Measurements from ENCODE around the gene LIMK2.
A peak's percentile ranks its signal among the peaks of the same experiment; 100 is the strongest.

The LIMK2 gene

DNA sequence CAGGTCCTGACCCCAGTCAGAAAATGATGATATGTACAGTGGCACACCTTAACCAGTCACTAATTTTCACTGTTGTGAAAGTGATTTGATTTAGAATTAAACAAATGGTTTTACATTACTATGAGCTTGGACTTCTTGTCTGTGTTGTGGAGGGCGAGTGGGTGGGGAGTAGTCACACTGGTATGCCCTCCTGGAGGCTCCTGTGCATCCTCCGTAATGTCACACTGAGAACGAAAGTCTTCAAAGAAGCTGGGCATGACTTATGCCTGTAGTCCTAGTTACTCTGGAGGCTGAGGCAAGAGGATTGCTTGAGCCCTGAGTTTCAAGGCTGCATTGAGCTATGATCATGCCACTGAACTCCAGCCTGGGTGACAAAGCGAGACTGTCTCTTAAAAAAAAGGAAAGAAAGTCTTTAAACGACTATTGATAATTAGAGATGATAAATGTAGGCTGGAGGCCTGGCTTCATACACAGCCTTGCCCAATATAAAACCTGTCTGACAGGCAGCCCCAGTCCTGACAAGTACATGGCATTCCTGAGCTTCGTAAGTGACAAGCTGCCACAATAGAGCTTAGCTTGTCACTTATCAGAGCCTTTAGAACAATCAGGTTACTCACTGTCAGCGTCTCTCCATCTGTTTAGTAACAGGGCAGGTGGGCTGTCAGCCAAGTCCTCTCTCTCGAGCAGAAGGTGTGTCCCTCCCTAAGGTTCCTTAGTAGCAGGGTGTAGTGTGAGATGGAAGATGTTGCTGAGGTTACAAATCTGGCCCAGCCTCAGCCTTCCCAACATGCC lies 5.0 kb upstream of the LIMK2 start:
- H3K36me3 ChIP-seq (ENCODE audit: low read depth): peaks cover 8% of the 10 kb centered on the region; the same call in 1 of the 2 replicates
- H3K27me3 ChIP-seq (ENCODE audit: insufficient read depth, poor library complexity, severe bottlenecking): no peaks in the 10 kb centered on the region
- DNase-seq (ENCODE audit: low spot score): no peak
- no peak overlapping the region for H3K4me3 ChIP-seq (ENCODE audit: severe bottlenecking)
- ATAC-seq (ENCODE audit: low read depth): peak; percentile 59
- H3K9me3 ChIP-seq (ENCODE audit: severe bottlenecking): no peaks in the 10 kb centered on the region
- TF ChIP-seq, protein P1, sequence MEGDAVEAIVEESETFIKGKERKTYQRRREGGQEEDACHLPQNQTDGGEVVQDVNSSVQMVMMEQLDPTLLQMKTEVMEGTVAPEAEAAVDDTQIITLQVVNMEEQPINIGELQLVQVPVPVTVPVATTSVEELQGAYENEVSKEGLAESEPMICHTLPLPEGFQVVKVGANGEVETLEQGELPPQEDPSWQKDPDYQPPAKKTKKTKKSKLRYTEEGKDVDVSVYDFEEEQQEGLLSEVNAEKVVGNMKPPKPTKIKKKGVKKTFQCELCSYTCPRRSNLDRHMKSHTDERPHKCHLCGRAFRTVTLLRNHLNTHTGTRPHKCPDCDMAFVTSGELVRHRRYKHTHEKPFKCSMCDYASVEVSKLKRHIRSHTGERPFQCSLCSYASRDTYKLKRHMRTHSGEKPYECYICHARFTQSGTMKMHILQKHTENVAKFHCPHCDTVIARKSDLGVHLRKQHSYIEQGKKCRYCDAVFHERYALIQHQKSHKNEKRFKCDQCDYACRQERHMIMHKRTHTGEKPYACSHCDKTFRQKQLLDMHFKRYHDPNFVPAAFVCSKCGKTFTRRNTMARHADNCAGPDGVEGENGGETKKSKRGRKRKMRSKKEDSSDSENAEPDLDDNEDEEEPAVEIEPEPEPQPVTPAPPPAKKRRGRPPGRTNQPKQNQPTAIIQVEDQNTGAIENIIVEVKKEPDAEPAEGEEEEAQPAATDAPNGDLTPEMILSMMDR (IDR thresholded peaks at IDR 0.05; ENCODE audit: poor library complexity, severe bottlenecking): no peak
- H3K27ac ChIP-seq (ENCODE audit: poor library complexity, severe bottlenecking): peak overlapping the region; percentile 46
- peaks cover 21% of the 10 kb centered on the region for H3K4me1 ChIP-seq (ENCODE audit: insufficient read depth, poor library complexity, severe bottlenecking)

DNA sequence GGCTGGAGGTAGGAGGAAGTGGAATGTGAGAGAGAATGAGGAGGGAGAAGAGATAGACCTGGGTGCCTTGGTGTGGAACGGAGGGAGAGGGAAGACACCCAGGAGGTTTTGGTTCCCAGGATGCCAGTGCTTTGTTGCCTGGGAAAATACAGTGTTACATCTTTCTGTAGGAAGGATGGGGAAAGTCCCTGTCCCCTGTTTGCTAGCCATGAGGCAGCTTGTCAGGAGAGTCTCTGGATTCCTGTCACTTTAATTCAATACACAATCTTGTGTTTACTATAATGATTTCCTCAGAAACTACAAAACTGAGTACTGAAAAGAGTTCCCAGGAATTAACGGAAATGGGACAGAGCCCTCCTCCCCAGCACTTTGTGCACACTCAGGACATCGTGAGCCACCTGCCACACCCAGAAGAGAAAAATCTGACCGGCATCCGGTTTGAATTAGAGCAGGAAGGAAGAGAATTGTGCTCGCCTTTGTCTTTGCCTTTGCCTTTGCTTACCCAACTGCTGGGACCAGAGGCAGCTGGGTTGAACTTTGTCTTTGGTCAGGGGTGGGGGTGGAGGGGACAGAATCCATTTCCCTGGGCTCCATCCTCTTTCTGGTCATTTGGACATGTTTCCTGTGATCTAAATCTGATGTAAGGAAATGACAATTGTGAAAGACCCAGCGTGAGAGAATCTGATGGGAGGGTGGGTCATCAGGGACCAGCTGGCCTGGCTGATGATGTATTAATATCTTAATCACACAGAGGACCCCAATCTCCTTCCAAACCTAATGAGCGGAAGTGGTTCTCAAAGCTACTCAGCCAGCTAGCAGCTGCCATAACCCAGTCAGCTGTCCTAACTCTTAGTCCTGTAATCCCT lies 1.3 kb upstream of the LIMK2 start:
- Histone ChIP-seq H3K27me3 (ENCODE audit: insufficient read depth, poor library complexity, severe bottlenecking) (no peaks in the 10 kb centered on the region), H3K36me3 (ENCODE audit: low read depth) (peaks cover 11% of the 10 kb centered on the region), H3K4me3 (ENCODE audit: severe bottlenecking) (no peak overlapping the region), H3K4me1 (ENCODE audit: insufficient read depth, poor library complexity, severe bottlenecking) (peaks cover 21% of the 10 kb centered on the region), H3K27ac (ENCODE audit: poor library complexity, severe bottlenecking) (peak overlapping the region; percentile 57), H3K9me3 (ENCODE audit: severe bottlenecking) (no peaks in the 10 kb centered on the region)
- DNase-seq (ENCODE audit: low spot score) (no peak), ATAC-seq (ENCODE audit: low read depth) (no peak)
- TF ChIP-seq, protein P1 (IDR thresholded peaks at IDR 0.05; ENCODE audit: poor library complexity, severe bottlenecking): no peak

DNA sequence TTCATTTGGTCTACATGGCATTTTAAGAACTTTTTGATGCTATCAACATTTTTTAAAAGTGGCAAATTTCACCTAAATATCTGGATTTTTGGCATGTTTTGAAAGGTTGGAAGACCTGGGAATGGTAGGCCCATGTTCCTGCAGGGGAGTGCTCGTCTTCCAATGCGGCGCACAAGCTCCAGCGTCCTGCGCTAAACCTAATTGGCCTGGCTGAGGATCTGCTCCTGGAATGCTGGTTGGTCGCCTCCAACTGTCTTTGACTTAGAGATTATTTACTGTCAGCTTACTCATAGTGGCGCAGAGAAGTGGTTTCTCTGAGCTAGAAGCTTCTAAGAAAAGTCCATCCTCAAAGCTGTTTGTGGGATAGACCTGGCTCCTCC lies 626 bp upstream of the LIMK2 start:
- Histone ChIP-seq H3K4me1 (ENCODE audit: insufficient read depth, poor library complexity, severe bottlenecking) (peaks cover 21% of the 10 kb centered on the region), H3K36me3 (ENCODE audit: low read depth) (peaks cover 11% of the 10 kb centered on the region), H3K27me3 (ENCODE audit: insufficient read depth, poor library complexity, severe bottlenecking) (no peaks in the 10 kb centered on the region), H3K4me3 (ENCODE audit: severe bottlenecking) (peak overlapping the region; percentile 82), H3K27ac (ENCODE audit: poor library complexity, severe bottlenecking) (peak overlapping the region; percentile 57), H3K9me3 (ENCODE audit: severe bottlenecking) (no peaks in the 10 kb centered on the region)
- ATAC-seq (ENCODE audit: low read depth): no peak
- no peak for DNase-seq (ENCODE audit: low spot score)
- TF ChIP-seq, protein P1 (IDR thresholded peaks at IDR 0.05; ENCODE audit: poor library complexity, severe bottlenecking): no peak

DNA sequence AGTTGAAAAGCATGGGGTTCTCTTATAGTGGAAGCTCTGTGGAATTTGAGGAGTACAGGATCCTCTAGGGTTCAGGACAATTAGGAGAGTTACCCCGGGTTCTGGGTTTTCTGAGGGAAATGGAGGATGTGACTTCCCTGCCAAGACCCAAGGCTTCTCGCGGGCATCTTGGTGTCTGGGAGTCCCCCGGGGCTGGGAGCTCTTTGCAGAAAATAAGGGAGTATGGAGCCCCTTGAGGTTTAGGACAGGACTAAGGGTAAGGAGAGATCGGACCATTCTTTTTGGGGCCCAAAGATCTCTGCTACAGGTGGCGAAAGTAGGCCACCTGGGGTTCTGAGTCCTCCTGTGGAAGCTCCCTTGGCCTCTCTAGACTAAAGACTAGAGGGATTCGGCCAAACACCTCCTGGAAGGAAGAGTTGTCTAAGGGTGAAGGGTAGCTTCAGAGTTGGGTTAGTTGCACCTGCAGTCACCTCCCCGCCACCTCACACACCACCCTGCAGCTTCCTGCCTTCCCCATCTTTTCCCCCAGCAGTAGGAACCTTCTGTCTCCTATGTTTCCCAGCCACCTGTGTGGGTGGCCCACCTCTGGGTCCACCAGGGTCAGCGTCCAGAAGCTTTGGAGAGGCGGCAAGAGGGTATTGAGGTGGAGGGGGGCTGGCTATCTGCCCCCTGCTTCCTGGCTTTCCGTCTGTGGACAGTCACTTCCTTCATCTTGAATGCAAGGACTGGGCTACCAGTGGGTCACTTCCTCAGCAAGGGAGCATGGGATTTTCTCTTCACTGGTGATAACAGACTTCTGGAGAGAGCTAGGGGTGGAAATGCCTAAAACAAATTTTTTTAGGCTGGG lies 908 bp downstream of the LIMK2 start:
- TF ChIP-seq, protein P1 (IDR thresholded peaks at IDR 0.05; ENCODE audit: poor library complexity, severe bottlenecking): no peak
- Histone ChIP-seq H3K4me3 (ENCODE audit: severe bottlenecking) (peak overlapping the region; percentile 82), H3K27ac (ENCODE audit: poor library complexity, severe bottlenecking) (peak overlapping the region; percentile 57), H3K36me3 (ENCODE audit: low read depth) (peaks cover 11% of the 10 kb centered on the region), H3K9me3 (ENCODE audit: severe bottlenecking) (no peaks in the 10 kb centered on the region), H3K4me1 (ENCODE audit: insufficient read depth, poor library complexity, severe bottlenecking) (peaks cover 12% of the 10 kb centered on the region), H3K27me3 (ENCODE audit: insufficient read depth, poor library complexity, severe bottlenecking) (no peaks in the 10 kb centered on the region)
- DNase-seq (ENCODE audit: low spot score) (no peak), ATAC-seq (ENCODE audit: low read depth) (peak; percentile 4; the same call in 2 of the 3 replicates)
